ENCODE measurements around the gene LIMD2. TPM values are rescaled to one million over a fixed set of nuclear protein-coding genes. Genes with fewer than 3 reads are reported as not detected.

The LIMD2 gene
- 100 to 1,000 TPM in 1 of 2 donors, 10 to 100 TPM in 1; 97.5 to 111 TPM for total RNA-seq
- 119 TPM for polyA plus RNA-seq (2013, experiment 1 of 2)
- polyA plus RNA-seq (2013, experiment 2 of 2), result 115 TPM
- long read RNA-seq, experiment 1, transcript LIMD2-201 (5 exons, 3,193 nt), result major isoform, 38 of 81 reads
- long read RNA-seq, experiment 1, partial matches to known transcripts, result 4 of 81 reads
- long read RNA-seq, experiment 1, other reads (novel, unspliced or antisense), result 38 of 81 reads
- long read RNA-seq, experiment 2, transcript LIMD2-208 (4 exons, 709 nt), result minor isoform, 7 of 240 reads
- long read RNA-seq, experiment 2, transcript LIMD2-203 (3 exons, 2,019 nt), result minor isoform, 12 of 240 reads
- long read RNA-seq, experiment 2, transcript LIMD2-201 (5 exons, 3,193 nt), result major isoform, 154 of 240 reads
- long read RNA-seq, experiment 2, partial matches to known transcripts, result 27 of 240 reads
- long read RNA-seq, experiment 2, other reads (novel, unspliced or antisense), result 36 of 240 reads
- long read RNA-seq, experiment 3, transcript LIMD2-201 (5 exons, 3,193 nt), result major isoform, 201 of 262 reads
- long read RNA-seq, experiment 3, transcript LIMD2-208 (4 exons, 709 nt), result minor isoform, 11 of 262 reads
- long read RNA-seq, experiment 3, transcript LIMD2-202 (5 exons, 756 nt), result minor isoform, 10 of 262 reads
- long read RNA-seq, experiment 3, partial matches to known transcripts, result 16 of 262 reads
- long read RNA-seq, experiment 3, other reads (novel, unspliced or antisense), result 18 of 262 reads
- long read RNA-seq, experiment 4, transcript LIMD2-208 (4 exons, 709 nt), result minor isoform, 6 of 212 reads
- long read RNA-seq, experiment 4, transcript LIMD2-201 (5 exons, 3,193 nt), result major isoform, 166 of 212 reads
- long read RNA-seq, experiment 4, partial matches to known transcripts, result 13 of 212 reads
- long read RNA-seq, experiment 4, other reads (novel, unspliced or antisense), result 22 of 212 reads

GRCh38 chr17:63699638-63700527, at the start of gene LIMD2:
Gene LIMD2 (minus strand): TSS chr17:63700125. CDS start chr17:63699298, 827 bp downstream.
- H3K9me3 Mint-ChIP-seq, result no peaks in the 10 kb centered on the region
- H3K9ac ChIP-seq (ENCODE audit: extremely low read depth, low read length, poor library complexity, severe bottlenecking), result peak within 1 kb of the TSS; percentile 30
- peak; percentile 94 for DNase-seq
- peaks cover 27% of the 10 kb centered on the region for H3K4me1 Mint-ChIP-seq
- WGBS, 2 experiments (ENCODE audit: insufficient coverage in 1 of 2, insufficient read length in 1 of 2), result 0% methylated on average over 20 to 130 of the region's 133 CpGs
- peak within 1 kb of the TSS; percentile 96 for H3K27ac ChIP-seq (ENCODE audit: low read depth, low read length)
- H3K4me3 Mint-ChIP-seq, result peak within 1 kb of the TSS; percentile 65
- H3K27ac Mint-ChIP-seq, result peak within 1 kb of the TSS; percentile 21
- TF ChIP-seq CTCF (conservative IDR thresholded peaks at IDR 0.05), result no peak
- peaks cover 18% of the 10 kb centered on the region for H3K36me3 Mint-ChIP-seq (ENCODE audit: low read depth)
- H3K36me3 ChIP-seq (ENCODE audit: control insufficient read depth, insufficient read depth, low read length), result peaks cover 32% of the 10 kb centered on the region
- no peaks in the 10 kb centered on the region for H3K27me3 Mint-ChIP-seq (ENCODE audit: insufficient read depth)
- H3K27me3 ChIP-seq (ENCODE audit: control insufficient read depth, insufficient read depth, low read length, poor library complexity, severe bottlenecking), result no peaks in the 10 kb centered on the region
- peak within 1 kb of the TSS; percentile 78 for H3K4me3 ChIP-seq (ENCODE audit: low read length)
- peaks cover 9% of the 10 kb centered on the region for H3K4me1 ChIP-seq (ENCODE audit: control insufficient read depth, insufficient read depth, low read length)
- no peaks in the 10 kb centered on the region for H3K9me3 ChIP-seq (ENCODE audit: control insufficient read depth, low read length)

- H3K27me3 Mint-ChIP-seq (ENCODE audit: insufficient read depth), result no peaks in the 10 kb centered on the region
- WGBS, 2 experiments (ENCODE audit: insufficient coverage in 1 of 2, insufficient read length in 1 of 2), result 0 to 1% methylated on average over 19 to 61 of the region's 61 CpGs
- peaks cover 12% of the 10 kb centered on the region for H3K36me3 ChIP-seq (ENCODE audit: control insufficient read depth, insufficient read depth, low read length)
- peaks cover 5% of the 10 kb centered on the region for H3K4me1 Mint-ChIP-seq
- H3K27ac ChIP-seq (ENCODE audit: low read depth, low read length), result peak within 1 kb of the TSS; percentile 96
- H3K9ac ChIP-seq (ENCODE audit: extremely low read depth, low read length, poor library complexity, severe bottlenecking), result peak within 1 kb of the TSS; percentile 80
- TF ChIP-seq CTCF (conservative IDR thresholded peaks at IDR 0.05), result no peak
- peak within 1 kb of the TSS; percentile 98 for H3K4me3 ChIP-seq (ENCODE audit: low read length)
- peaks cover 11% of the 10 kb centered on the region for H3K36me3 Mint-ChIP-seq (ENCODE audit: low read depth)
- peak; percentile 100 for DNase-seq
- no peaks in the 10 kb centered on the region for H3K9me3 ChIP-seq (ENCODE audit: control insufficient read depth, low read length)
- peak within 1 kb of the TSS; percentile 93 for H3K27ac Mint-ChIP-seq
- H3K4me1 ChIP-seq (ENCODE audit: control insufficient read depth, insufficient read depth, low read length), result no peaks in the 10 kb centered on the region
- H3K9me3 Mint-ChIP-seq, result no peaks in the 10 kb centered on the region
- H3K27me3 ChIP-seq (ENCODE audit: control insufficient read depth, insufficient read depth, low read length, poor library complexity, severe bottlenecking), result no peaks in the 10 kb centered on the region
- H3K4me3 Mint-ChIP-seq, result peak within 1 kb of the TSS; percentile 87
Observed at GRCh38 chr17:63741408-63742173, 41.7 kb upstream of the LIMD2 start, which contains the start of gene STRADA. Gene STRADA (minus strand): TSS chr17:63741799. CDS start chr17:63728369, 13,430 bp downstream.

Data from endodermal cell (in vitro differentiated cells).